GM23248 (cell line): ENCODE results near the gene LAIR2.
"Not testable (repeated sequence)": the region's sequence is repeated elsewhere in the genome, so short reads cannot be mapped to it uniquely, and the experiment has no call there.

Experiments used
- EZH2 ChIP-seq: fragments of 200-600 bp; sonication (generic); IDR thresholded peaks from 2 replicates; pipeline ENCODE4 v1.6.1; 2018; ENCODE audit warnings: antibody characterized with exemption, mild to moderate bottlenecking; ENCODE audit not compliant: insufficient read depth, poor library complexity, severe bottlenecking
- EZH2phosphoT487 ChIP-seq: fragments of 200-600 bp; sonication (generic); IDR thresholded peaks from 2 replicates; pipeline ENCODE4 v1.6.1; 2018; ENCODE audit warnings: antibody characterized with exemption, moderate library complexity, mild to moderate bottlenecking, low read depth; ENCODE audit not compliant: insufficient read depth

- TF ChIP-seq EZH2, EZH2phosphoT487: not testable (repeated sequence)
Observed at GRCh38 chr19:54509200-54509940, 6.7 kb downstream of the LAIR2 start.
